Kidney (tissue), 14 donors: ENCODE measurements around the gene ZNF667. TPM values are rescaled to one million over a fixed set of nuclear protein-coding genes. Genes with fewer than 3 reads are reported as not detected.
A peak's percentile ranks its signal among the peaks of the same experiment; 100 is the strongest.

Experiments
- DNase-seq, 5 donors: peaks; one replicate each; pipeline ENCODE4 v3.0.0-alpha.2; 2013 to 2020
- FAIRE-seq: peaks from 2 replicates; lab custom pipeline; 2012; peaks lifted over from hg19 to GRCh38; lab: Jason Lieb, UNC
- H3K27ac ChIP-seq, 2 donors: one replicate each; pipeline ENCODE4 v1.7.0; 2013; ENCODE audit warnings: low read depth in 2 of 2, low read length in 2 of 2, inconsistent platforms in 1 of 2
- H3K27me3 ChIP-seq: one replicate; pipeline ENCODE4 v1.7.1; 2013; ENCODE audit warnings: low read length, inconsistent platforms; ENCODE audit not compliant: control insufficient read depth, insufficient read depth
- H3K36me3 ChIP-seq, 3 donors: one replicate each; pipeline versions ENCODE4 v1.7.0 to v1.7.1; 2013; ENCODE audit warnings: low read length in 3 of 3, control low read depth in 1 of 3, inconsistent platforms in 1 of 3; ENCODE audit not compliant: insufficient read depth in 3 of 3, control insufficient read depth in 2 of 3
- H3K4me1 ChIP-seq, 3 donors: one replicate each; pipeline versions ENCODE4 v1.7.0 to v1.7.1; 2013; ENCODE audit warnings: low read length in 3 of 3, inconsistent platforms in 1 of 3, low read depth in 1 of 3; ENCODE audit not compliant: control insufficient read depth in 2 of 3, insufficient read depth in 2 of 3
- H3K4me3 ChIP-seq, 3 donors: one replicate each; pipeline versions ENCODE4 v1.7.0 to v1.8.1; 2013; ENCODE audit warnings: low read length in 3 of 3, control low read depth in 1 of 3, inconsistent platforms in 1 of 3
- H3K9ac ChIP-seq, 3 donors: one replicate each; pipeline versions ENCODE4 v1.7.0 to v1.7.1; 2013; ENCODE audit warnings: low read length in 3 of 3, control low read depth in 1 of 3, inconsistent platforms in 1 of 3
- H3K9me3 ChIP-seq, 3 donors: one replicate each; pipeline versions ENCODE4 v1.7.0 to v1.7.1; 2013; ENCODE audit warnings: low read length in 3 of 3, control low read depth in 1 of 3, inconsistent platforms in 1 of 3; ENCODE audit not compliant: control insufficient read depth in 2 of 3, insufficient read depth in 1 of 3
- intact Hi-C: fragments of 100-400 bp; cut with DNase I; formaldehyde crosslinking; loops from one replicate; pipeline ENCODE4 v1.11.1; 2022
- polyA plus RNA-seq: library from polyadenylated mRNA; stranded (reverse); fragments of 350-450 nt; fragmentation: Illumina TruSeq; extraction: RNeasy Lipid Tissue Mini Kit (QIAGEN cat#74804); gene quantifications from one replicate; pipeline ENCODE4 v1.2.3, GENCODE V29; 2014; ENCODE audit warnings: low read depth, low replicate concordance; ENCODE audit not compliant: insufficient read depth
- total RNA-seq: library from RNA; stranded (reverse); fragmentation: NEBNext Ultra II Directional; extraction: Animal tissue kit (Norgen Biotek cat#: 25700); gene quantifications from one replicate; pipeline ENCODE4 v1.2.1, GENCODE V29; 2021
- TF ChIP-seq, protein P1 (sequence below): IDR thresholded peaks from 3 replicates; pipeline ENCODE4 v1.5.1; 2012; ENCODE audit warnings: mild to moderate bottlenecking, moderate library complexity, borderline replicate concordance; ENCODE audit not compliant: insufficient read depth; ENCODE audit errors: extremely low read depth
- donor health status: control.
- donor health status: control.
- donor health status: control.
- donor health status: control.
- donor health status: control.
- donor health status: DM: yes; HTN: yes; CAD: no.
- donor health status: Normal renal cell carcinoma (clear cell type).

The ZNF667 gene
- total and polyA plus RNA-seq, 2 donors from 2014 or later, result 2.9 to 8.5 TPM

DNA sequence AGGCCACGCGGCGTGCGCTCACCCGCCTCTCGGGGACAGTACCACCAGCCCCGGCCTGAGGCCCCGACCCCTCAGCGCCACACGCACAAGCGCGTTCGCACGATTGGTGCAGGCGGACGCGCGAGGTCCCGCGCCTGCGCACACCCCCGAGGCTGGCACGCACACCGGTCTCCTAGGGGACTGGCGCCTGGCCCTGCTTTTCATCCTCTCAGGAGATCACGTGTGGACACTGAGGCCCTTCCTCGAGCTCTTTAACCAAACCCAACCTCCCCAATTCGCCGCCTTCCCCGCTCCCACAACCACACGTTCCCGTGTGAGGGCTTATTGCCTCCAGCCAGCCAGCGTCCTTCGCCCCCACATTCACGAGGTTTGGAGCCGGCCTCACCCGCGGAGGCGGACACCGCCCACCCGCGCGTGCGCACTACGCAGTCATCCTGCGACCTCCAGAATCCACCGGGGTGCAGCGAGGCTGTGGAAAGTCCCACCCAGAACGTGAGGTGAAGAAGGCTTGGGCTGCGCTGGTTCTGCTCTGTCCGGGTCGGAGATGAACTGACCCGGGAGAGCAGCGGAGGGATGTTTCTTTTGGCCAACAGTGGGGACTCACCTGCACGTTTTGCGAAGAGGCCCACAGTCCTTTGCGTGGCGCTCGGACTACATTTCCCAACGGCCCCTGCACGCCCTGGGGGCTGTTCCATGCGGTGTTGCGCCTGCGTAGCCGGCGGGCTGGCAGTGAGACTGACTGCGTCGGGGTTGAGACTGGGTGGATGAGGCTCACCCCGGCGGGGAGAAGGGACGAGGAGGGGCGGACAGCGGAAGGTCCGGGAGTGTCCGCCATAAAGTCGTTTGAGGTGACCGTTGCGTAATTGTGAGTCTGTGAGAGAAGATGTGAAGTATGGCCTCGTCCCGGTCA is 539 bp upstream of the ZNF667 start:
- Histone ChIP-seq H3K27ac (peak overlapping the region; percentile 55 to 83), H3K9me3 (peaks cover 0 to 2% (median 0%) of the 10 kb centered on the region in 3 donors), H3K4me3 (peak overlapping the region; percentile 70 to 94 (median 87)), H3K4me1 (peaks cover 0 to 5% (median 0%) of the 10 kb centered on the region in 3 donors), H3K9ac (peak overlapping the region; percentile 13 to 93 (median 42)), H3K36me3 (peaks cover 0 to 2% (median 0%) of the 10 kb centered on the region in 3 donors), H3K27me3 (no peaks in the 10 kb centered on the region)
- FAIRE-seq (no peak), DNase-seq (peak; percentile 96 to 97 (median 97))
- intact Hi-C loops, result no loop called here
- TF ChIP-seq, protein P1, sequence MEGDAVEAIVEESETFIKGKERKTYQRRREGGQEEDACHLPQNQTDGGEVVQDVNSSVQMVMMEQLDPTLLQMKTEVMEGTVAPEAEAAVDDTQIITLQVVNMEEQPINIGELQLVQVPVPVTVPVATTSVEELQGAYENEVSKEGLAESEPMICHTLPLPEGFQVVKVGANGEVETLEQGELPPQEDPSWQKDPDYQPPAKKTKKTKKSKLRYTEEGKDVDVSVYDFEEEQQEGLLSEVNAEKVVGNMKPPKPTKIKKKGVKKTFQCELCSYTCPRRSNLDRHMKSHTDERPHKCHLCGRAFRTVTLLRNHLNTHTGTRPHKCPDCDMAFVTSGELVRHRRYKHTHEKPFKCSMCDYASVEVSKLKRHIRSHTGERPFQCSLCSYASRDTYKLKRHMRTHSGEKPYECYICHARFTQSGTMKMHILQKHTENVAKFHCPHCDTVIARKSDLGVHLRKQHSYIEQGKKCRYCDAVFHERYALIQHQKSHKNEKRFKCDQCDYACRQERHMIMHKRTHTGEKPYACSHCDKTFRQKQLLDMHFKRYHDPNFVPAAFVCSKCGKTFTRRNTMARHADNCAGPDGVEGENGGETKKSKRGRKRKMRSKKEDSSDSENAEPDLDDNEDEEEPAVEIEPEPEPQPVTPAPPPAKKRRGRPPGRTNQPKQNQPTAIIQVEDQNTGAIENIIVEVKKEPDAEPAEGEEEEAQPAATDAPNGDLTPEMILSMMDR, result no peak

DNA sequence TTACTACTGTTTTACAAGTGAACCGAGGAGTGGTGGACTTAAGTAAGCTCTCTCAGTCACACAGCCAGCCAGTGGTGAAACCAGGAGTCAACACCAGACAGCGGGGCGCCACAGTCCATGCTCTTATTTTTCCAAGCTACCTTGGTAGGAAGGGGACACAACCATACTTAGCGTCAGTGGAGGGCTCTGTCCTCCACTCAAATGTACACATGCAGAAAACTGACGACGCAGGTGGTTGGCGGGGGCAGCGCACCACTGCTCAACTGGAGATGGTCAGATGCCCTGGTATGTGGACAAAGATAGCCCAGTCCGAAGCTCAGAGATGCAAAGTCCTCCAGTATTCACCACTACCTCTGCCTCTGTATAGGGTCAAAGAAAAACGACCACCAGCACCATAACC is 1.1 kb downstream of the ZNF667 start:
- intact Hi-C loops, result no loop called here
- H3K27me3 ChIP-seq, result no peaks in the 10 kb centered on the region
- peaks cover 0 to 5% (median 2%) of the 10 kb centered on the region in 3 donors for H3K9me3 ChIP-seq
- TF ChIP-seq, protein P1, result no peak
- DNase-seq, result peak in 2 of 5 donors; percentile 24 to 49
- peak overlapping the region in 1 of 3 donors; percentile 28 for H3K9ac ChIP-seq
- no peak for FAIRE-seq
- peak overlapping the region; percentile 70 to 94 (median 87) for H3K4me3 ChIP-seq
- peaks cover 0 to 10% (median 0%) of the 10 kb centered on the region in 3 donors for H3K36me3 ChIP-seq
- H3K4me1 ChIP-seq, result peaks cover 0 to 5% (median 0%) of the 10 kb centered on the region in 3 donors
- no peak overlapping the region for H3K27ac ChIP-seq

DNA sequence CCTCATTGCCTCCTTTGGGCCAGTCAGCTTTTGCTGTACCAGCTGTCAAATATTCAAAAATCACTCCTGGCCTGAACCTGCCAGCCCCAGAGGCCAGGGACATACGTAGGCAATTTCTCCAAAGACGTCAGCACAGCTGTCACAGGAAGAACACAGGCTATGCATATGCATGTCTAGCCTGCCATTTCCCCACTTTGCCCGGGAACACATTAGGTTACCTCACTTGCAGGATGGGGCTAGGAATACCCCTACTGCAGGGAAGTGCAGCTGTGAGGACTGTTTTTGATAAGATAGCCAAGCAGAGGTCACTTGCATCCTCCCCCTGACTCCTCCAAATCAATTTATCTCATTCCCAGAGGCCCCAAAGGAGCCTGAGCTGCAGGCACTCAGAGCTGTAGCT is 2.8 kb downstream of the ZNF667 start:
- no peak overlapping the region for H3K4me3 ChIP-seq
- peaks cover 0 to 10% (median 2%) of the 10 kb centered on the region in 3 donors for H3K36me3 ChIP-seq
- intact Hi-C loops, result no loop called here
- peaks cover 0 to 22% (median 2%) of the 10 kb centered on the region in 3 donors for H3K9me3 ChIP-seq
- H3K27me3 ChIP-seq, result no peaks in the 10 kb centered on the region
- H3K27ac ChIP-seq, result no peak overlapping the region
- TF ChIP-seq, protein P1, result no peak
- FAIRE-seq (no peak), DNase-seq (no peak)
- no peak overlapping the region for H3K9ac ChIP-seq
- H3K4me1 ChIP-seq, result peaks cover 0 to 5% (median 0%) of the 10 kb centered on the region in 3 donors
